ENCODE data around the gene CPNE2. TPM values are rescaled to one million over a fixed set of nuclear protein-coding genes. Genes with fewer than 3 reads are reported as not detected.

The CPNE2 gene
- 10.2 and 10.4 TPM in 2 replicates for total RNA-seq

DNA sequence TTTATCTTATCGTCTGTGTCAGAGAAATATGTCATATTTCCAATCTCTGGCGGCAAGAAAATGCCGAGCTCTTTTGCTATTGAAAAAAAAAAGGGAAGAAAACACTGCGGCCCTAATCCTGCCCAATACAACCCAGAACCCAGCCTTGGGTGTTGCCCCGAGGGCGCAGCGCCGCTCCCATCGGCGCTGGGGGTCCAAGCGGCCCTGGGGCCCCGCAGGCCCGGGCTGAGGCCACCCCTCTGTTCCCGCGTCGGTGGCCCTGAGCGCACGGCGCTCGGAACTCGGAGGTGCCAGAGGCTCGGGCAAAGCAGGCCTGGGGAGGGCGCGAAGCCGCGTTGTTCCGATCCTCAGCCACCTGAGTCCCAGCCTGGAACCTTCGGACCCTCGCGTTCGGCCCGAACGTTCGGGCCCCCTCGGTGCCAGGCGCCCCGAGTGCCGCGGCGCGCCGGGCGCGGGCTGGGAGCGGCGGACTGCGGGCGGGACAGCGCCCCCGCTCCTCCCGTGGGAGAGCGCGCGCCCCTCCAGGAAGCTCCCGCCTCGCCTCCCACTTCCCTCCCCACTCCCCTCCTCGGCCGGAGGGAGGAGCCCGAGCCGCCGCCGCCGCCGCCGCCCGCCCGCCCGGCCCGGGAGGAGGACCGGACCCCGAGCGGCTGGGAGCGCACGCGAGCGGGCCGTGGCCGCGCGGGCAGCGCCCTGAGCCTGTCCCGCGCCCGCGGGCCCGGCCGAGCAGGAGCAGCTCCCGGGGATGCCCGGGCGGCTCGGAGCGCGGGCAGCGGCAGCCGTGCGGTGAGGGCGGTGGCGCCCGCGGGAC is at the start of gene CPNE2:
Gene CPNE2, plus strand, starts transcription at position 609 of the 811 bp plus-strand sequence. CDS start 18,160 bp downstream, outside the sequence.

DNA sequence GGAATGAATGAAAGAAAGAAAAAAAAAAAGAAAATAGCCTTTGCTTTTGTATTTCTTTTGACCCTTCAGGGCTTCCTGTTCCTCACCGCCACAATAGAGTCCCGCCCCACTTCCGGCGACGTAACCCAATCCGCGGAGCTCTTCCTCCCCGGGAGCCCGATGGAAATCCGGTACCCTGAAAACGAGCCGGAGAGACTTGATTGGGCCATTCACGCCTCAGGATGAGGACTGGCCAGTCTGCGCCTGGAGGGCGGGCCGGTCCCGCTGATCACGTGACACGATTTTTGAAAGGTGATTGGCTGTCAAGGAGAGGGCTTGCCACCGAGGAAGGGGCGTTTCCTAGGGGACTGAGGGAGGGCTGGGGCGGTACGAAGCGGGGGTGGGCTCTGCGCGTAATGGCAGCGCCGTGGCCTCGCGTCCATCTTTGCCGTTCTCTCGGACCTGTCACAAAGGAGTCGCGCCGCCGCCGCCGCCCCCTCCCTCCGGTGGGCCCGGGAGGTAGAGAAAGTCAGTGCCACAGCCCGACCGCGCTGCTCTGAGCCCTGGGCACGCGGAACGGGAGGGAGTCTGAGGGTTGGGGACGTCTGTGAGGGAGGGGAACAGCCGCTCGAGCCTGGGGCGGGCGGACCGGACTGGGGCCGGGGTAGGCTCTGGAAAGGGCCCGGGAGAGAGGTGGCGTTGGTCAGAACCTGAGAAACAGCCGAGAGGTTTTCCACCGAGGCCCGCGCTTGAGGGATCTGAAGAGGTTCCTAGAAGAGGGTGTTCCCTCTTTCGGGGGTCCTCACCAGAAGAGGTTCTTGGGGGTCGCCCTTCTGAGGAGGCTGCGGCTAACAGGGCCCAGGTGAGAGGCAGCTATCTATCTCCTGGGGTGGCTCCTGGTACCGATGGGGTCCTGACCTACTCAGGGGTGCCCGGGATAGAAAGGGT is 93.8 kb downstream of the CPNE2 start, which contains the start of the genes PSME3IP1 and RSPRY1:
Gene PSME3IP1, minus strand, starts transcription at position 95 of the 927 bp plus-strand sequence. CDS start 12,185 bp downstream, outside the sequence.
Gene RSPRY1, plus strand, starts transcription at position 385 of the 927 bp plus-strand sequence. CDS start 18,330 bp downstream, outside the sequence.

Other genes starting within 250 kb of the CPNE2 start
- gene SLC12A3, start 227.4 kb upstream of the CPNE2 start, total RNA-seq: under 0.01 TPM in 1 of 2 replicates, not detected in the other
- 77.7 and 84.1 TPM in 2 replicates for gene HERPUD1, start 160.4 kb upstream of the CPNE2 start, total RNA-seq
- not detected in 2 replicates for gene CETP, start 130.6 kb upstream of the CPNE2 start, total RNA-seq
- gene NLRC5, start 103.0 kb upstream of the CPNE2 start, total RNA-seq: 12.2 and 12.4 TPM in 2 replicates
- 54.6 and 57.5 TPM in 2 replicates for gene PSME3IP1, start 93.5 kb downstream of the CPNE2 start, total RNA-seq
- 34.7 and 39.4 TPM in 2 replicates for gene RSPRY1, start 93.7 kb downstream of the CPNE2 start, total RNA-seq
- gene ARL2BP, start 152.7 kb downstream of the CPNE2 start, total RNA-seq: 56.3 and 58.3 TPM in 2 replicates
- not detected in 2 replicates for gene PLLP, start 192.1 kb downstream of the CPNE2 start, total RNA-seq

Measured in smooth muscle cell of bladder (primary cell).